HG03460 (cell line): Measurements from ENCODE around the gene TRIM59.

Source experiments
- ATAC-seq: cut with Tn5 transposase; IDR thresholded peaks from one replicate; pipeline ENCODE4 v1.9.1; 2021; ENCODE audit not compliant: unreplicated experiment

Gene TRIM59

DNA sequence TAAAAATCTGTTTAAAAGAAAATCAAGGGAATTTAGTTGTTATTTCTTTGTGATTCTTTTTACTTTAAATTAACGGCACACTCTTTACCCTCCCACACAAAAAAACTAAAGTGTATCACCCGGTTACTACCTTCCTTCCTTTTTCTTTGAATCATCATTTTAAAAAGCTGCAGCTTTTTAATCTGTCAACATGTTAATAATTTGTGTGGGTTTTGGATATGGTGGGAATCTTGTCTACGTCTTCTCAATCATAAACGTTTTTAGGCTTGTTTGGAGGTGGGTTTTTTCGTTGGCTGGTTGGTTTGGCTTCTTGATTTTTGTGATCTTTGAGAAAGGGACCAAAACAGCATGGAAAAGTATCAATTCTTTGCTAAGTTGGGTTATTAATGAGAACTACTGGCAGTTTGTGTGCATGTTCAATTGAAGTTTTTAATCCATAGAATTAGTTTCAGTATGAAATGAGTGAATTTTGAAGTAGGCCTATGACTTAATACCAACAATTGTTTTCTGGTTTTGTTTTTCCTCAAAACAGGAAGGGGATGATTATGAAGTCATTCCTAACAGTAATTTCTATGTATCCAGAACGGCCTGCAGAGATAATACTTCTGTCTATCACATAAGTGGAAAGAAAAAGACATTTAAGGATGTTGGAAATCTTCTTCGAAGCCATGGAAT lies 45.7 kb downstream of the TRIM59 start:
- ATAC-seq = no peak

DNA sequence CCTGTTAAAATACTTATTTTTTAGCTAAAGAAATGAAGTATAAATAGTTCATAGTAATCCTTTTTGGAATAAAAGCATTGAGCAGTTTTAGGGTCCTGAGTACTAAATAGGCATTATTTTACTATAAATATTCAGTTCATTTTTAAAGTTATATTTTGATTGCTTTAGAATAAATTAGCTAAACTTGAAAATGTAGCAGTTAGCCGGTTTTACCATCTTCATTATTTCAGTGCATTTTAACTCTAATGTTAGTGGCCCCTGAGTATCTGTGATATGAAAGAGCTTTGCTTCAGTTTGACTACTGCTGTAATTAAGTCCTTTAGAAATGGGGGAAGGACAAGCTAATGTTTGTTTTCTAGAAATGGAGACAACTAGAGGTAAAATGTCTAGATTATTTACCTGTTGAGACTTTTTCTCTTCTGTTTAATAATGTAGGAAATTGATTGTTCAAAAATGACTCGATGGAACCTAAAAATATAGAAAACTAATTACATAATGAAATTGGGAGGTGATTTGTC lies 46.5 kb downstream of the TRIM59 start:
- ATAC-seq = no peak

GRCh38 chr3:160402221-160403027 lies 47.2 kb downstream of the TRIM59 start:
- no peak for ATAC-seq

GRCh38 chr3:160401291-160402095 lies 48.1 kb downstream of the TRIM59 start:
- no peak for ATAC-seq

DNA sequence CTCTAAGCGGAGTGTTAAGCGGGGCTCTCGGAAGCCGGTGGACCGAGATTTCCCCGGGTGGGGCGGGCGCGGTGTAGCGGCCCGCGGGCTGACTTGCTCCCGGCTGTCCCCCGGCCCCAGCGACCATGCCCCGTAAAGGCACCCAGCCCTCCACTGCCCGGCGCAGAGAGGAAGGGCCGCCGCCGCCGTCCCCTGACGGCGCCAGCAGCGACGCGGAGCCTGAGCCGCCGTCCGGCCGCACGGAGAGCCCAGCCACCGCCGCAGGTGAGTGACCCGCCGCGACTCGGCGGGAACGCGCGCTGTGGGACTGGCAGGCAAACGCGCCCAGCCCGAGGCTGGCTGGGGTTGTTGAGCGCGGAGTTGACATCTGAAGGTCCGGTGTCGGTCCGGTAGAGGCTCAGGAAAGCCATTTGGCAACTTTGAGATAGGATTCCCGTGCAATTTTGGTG lies 48.9 kb downstream of the TRIM59 start:
- ATAC-seq = peak; percentile 18

- peak; percentile 10 for ATAC-seq
These were observed 49.4 kb downstream of the TRIM59 start for GRCh38 chr3:160400030-160400701.

DNA sequence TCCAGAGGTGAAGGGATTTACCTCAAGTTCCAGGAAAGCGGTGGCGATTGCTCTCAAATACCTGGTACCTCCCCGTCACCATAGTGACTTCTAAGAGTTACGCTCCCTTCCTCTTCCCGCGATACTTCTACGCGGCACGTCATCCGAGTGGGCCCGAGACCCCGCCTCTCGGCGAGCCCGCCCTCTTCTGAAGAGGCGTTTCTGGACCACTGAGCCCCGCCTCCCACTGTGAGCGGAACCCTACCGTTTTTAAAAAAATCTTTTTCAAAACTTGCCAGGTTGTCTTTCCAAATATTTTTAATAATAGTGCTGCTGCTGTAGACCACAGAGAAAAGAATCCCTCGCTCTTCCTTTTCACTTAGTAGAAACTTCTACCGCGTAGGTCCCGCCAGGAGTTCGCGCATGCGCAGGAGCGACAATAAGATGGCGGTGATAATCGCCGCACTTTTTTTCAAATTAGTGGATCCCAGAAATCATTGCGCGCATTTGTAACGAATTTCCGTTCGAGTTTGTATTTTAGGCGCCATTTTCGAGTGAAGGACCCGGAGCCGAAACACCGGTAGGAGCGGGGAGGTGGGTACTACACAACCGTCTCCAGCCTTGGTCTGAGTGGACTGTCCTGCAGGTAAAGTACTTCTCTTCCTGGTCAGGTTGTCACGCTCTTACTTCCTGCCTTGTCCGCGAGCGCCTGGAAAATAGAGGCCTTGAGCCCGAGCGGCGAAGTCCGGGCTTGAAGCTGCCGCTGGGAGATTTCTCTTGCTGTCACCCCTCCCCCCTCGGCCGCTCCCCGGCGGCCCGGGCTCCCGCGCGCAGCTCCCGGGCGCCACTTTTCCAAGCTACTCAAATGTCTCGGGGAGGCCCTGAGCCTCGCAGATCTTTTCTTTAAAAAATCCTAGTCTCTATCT lies 50.2 kb downstream of the TRIM59 start, which contains the start of the genes IFT80 and SMC4:
Gene IFT80, minus strand, starts transcription at position 101 of the 905 bp plus-strand sequence. CDS start 14,625 bp downstream, outside the sequence.
Gene SMC4, plus strand, starts transcription at position 526 of the 905 bp plus-strand sequence. CDS start 1,177 bp downstream, outside the sequence.
- ATAC-seq = peak; percentile 94

- peak; percentile 4 for ATAC-seq
These were observed 50.8 kb downstream of the TRIM59 start for GRCh38 chr3:160398820-160399124.

DNA sequence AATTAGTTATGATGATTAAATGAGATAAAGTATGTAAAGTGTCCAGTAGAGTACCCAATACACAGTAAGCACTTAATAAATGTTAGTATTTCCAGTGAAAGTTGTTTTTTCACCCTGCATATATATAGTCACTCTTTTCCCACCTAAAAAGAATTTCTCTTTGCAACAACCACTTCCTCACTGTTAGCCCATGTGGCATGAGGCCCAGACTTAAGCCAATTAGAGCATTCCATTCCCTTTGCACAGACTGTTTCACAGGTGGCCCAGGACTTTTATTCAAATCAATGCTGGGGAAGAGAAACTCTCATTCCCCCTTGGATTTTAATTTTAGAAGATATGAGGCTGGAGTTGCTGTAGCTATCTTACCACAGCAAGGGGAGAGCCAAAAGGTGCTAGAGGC lies 54.3 kb downstream of the TRIM59 start:
- no peak for ATAC-seq

GRCh38 chr3:160394009-160394392 lies 55.6 kb downstream of the TRIM59 start:
- ATAC-seq = no peak

- no peak for ATAC-seq
These were observed 56.1 kb downstream of the TRIM59 start for GRCh38 chr3:160393346-160394008.

GRCh38 chr3:160392798-160393197 lies 56.8 kb downstream of the TRIM59 start:
- no peak for ATAC-seq

- ATAC-seq = no peak
These were observed 58.9 kb downstream of the TRIM59 start for GRCh38 chr3:160390565-160391138.
